A673 (cell line): Measurements from ENCODE around the gene XAGE2.

ENCODE experiments used
- EZH2 ChIP-seq: fragments of 200-600 bp; sonication (generic); IDR thresholded peaks from 2 replicates; pipeline ENCODE4 v1.6.1; 2017; ENCODE audit warnings: borderline replicate concordance, low read depth, mild to moderate bottlenecking, mixed read lengths, antibody characterized with exemption, low read length; ENCODE audit not compliant: poor library complexity, severe bottlenecking
- TF ChIP-seq, protein P1 (sequence below): fragments of 300-800, 200-600 bp; sonication (generic); conservative IDR thresholded peaks from 2 replicates; pipeline ENCODE4 v1.5.1; 2017; ENCODE audit warnings: low read depth, mild to moderate bottlenecking, antibody characterized with exemption, low read length, moderate library complexity, mixed read lengths

DNA sequence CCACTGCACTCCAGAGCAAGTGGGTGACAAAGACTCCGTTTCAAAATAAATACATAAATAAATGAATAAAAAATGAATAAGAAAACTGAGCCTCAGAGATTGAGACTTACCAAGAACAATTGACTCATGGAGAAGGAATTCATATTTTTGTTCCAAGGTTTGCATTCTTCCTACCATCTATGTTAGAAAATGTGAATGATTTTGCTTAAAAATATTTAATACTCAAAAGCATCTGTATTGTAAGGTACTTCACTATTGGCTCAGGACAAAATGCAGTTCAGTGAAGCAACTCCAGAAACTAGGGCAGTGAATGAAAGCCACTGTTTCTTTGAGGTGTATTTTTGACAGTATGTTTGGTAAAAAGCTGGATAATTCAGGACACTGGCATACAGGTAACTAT lies 54.1 kb downstream of the XAGE2 start:
- TF ChIP-seq, protein P1, sequence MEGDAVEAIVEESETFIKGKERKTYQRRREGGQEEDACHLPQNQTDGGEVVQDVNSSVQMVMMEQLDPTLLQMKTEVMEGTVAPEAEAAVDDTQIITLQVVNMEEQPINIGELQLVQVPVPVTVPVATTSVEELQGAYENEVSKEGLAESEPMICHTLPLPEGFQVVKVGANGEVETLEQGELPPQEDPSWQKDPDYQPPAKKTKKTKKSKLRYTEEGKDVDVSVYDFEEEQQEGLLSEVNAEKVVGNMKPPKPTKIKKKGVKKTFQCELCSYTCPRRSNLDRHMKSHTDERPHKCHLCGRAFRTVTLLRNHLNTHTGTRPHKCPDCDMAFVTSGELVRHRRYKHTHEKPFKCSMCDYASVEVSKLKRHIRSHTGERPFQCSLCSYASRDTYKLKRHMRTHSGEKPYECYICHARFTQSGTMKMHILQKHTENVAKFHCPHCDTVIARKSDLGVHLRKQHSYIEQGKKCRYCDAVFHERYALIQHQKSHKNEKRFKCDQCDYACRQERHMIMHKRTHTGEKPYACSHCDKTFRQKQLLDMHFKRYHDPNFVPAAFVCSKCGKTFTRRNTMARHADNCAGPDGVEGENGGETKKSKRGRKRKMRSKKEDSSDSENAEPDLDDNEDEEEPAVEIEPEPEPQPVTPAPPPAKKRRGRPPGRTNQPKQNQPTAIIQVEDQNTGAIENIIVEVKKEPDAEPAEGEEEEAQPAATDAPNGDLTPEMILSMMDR, result no peak
- TF ChIP-seq EZH2, result no peak
